Tibial nerve (tissue), 4 donors: ENCODE data around the gene NFIA.

ENCODE experiments used
- EP300 ChIP-seq, 2 donors: sonication (generic); formaldehyde crosslinking; IDR thresholded peaks; one replicate each; pipeline ENCODE4 v1.6.1; 2017; ENCODE audit warnings: antibody characterized with exemption in 2 of 2, mild to moderate bottlenecking in 1 of 2
- POLR2A ChIP-seq, 2 donors: fragments of 450-650 bp; IDR thresholded peaks; one replicate each; pipeline ENCODE4 v1.6.1; 2017; ENCODE audit warnings: antibody characterized with exemption in 2 of 2, mild to moderate bottlenecking in 2 of 2, moderate library complexity in 2 of 2
- TF ChIP-seq, protein P1 (sequence below), 5 experiments: fragments of 200-600 bp in 3 of 5; fragments of 450-650 bp in 2 of 5; sonication (generic) in 3 of 5; IDR thresholded peaks; one replicate each; pipeline ENCODE4 v1.5.1; 2016 to 2019; ENCODE audit warnings: antibody characterized with exemption in 5 of 5, mild to moderate bottlenecking in 3 of 5, moderate library complexity in 2 of 5

DNA sequence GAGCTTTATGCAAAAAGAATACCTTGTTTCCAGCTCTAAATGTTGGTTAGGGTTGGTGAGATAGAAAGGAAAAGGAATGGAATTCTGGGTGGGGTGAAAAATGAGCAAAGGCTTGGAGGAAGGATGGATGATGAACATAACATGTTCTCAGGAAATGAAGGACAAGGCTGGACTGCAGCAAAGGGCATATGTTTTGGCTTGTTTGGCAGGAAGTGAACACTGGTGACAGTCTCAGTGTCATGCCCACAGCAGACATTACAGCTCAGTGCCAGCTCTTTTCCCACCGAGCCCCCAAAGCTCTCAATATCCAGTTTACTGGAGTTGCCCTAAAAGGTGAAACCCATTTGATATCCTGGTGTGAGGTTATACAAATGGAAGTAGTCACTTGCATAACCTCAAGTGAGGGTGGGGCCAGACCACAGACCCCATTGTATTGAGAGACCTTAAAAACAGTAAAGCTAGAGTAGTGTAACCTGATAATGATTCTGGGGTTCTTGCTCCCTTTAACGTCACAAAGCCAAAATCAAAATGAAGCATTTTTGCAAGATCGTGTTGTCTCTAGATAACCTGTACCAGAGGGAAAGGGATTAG, 270.6 kb downstream of the NFIA start:
- no peak for TF ChIP-seq POLR2A (IDR thresholded peaks at IDR 0.05)
- TF ChIP-seq, protein P1, sequence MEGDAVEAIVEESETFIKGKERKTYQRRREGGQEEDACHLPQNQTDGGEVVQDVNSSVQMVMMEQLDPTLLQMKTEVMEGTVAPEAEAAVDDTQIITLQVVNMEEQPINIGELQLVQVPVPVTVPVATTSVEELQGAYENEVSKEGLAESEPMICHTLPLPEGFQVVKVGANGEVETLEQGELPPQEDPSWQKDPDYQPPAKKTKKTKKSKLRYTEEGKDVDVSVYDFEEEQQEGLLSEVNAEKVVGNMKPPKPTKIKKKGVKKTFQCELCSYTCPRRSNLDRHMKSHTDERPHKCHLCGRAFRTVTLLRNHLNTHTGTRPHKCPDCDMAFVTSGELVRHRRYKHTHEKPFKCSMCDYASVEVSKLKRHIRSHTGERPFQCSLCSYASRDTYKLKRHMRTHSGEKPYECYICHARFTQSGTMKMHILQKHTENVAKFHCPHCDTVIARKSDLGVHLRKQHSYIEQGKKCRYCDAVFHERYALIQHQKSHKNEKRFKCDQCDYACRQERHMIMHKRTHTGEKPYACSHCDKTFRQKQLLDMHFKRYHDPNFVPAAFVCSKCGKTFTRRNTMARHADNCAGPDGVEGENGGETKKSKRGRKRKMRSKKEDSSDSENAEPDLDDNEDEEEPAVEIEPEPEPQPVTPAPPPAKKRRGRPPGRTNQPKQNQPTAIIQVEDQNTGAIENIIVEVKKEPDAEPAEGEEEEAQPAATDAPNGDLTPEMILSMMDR (IDR thresholded peaks at IDR 0.05) = no peak
- TF ChIP-seq EP300 (IDR thresholded peaks at IDR 0.05) = no peak
